Activated T-cell treated with anti-CD3 and anti-CD28 coated beads for 1 hour (primary cell): Measurements from ENCODE around the gene PTPRD.

Experiments
- DNase-seq: peaks from one replicate; pipeline ENCODE4 v3.0.0-alpha.2; 2020; ENCODE audit warnings: low read depth

PTPRD gene

DNA sequence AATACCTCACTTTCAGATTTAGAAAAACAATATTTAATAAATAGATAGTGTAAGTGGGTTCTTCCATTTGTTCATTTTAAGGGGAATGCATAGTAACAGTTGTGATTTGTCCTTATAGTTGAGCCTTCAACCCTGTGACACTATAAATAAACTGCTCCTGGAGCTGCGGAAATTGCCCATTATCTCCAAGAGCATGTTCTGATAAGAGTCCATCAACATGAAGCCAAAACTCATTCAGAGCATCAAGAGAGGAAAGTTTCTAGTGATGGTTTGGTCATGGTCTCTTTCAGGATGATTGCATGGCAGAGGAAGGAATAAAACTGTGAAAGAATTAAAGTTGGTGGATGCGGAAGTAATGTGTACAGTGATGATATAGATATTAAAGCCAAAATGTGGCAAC is 2041.2 kb downstream of the PTPRD start:
- no peak for DNase-seq

DNA sequence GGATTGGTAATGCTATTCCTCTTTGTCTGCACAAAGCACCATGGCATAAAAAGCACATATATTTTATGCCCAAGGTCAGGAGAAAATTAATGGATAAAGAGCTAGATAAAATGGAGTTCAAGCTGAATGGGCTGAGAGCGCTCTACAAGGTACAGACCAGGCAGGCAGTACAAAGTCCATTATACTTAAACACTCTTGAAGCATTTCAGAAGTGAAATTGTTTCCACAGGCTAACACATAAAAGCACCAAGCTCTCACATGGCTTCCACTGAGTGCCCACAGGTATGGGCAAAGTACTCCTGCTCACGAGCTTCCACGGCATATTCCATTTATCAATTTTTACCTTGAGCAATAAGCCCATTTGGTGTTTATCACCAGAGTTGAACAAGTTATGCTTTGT is 2042.0 kb downstream of the PTPRD start:
- DNase-seq: no peak

DNA sequence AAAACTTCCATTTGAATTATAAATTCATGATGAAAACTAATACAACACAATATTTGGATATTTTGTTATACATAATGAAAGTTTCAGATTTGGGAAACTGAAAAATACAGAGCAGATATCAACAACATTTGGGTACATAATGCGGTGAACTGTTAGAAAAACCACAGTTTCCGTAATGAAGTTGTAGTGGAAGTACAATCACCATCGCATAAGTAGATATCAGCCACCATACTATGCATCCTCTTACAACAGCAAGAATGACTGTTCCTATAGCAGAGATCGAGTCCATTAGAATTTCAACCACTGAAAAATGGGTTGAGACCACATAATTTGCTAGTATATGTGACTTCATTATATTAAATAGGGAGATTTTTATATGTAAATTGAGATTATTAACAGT is 2043.0 kb downstream of the PTPRD start:
- DNase-seq: no peak

DNA sequence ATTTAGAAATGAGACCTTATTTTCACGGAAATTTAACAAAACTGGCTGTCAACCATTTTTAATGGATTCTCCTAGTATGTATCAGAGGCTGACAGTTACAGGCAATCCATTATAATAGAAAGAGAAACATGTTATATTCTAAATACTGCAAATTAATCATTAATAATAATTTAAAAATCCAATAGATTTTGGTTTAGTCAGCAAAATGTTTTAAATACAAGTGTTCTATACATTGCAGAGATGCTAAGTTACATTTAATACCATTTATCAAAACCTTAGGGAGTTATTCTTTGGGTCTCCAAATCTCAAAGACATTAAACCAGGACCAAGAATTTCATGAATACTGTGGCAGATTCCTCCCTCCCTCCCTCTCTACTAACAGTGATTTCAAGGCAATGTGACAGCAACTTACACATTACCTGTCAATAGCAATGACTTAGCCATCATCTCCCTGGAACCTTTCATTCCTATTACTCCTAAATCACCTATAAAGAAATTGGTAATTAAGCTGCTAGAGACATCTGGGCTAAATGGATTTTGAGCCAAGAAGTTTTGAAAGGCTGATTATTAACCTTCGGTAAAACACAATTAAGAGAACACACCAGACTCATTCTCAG is 2044.7 kb downstream of the PTPRD start:
- no peak for DNase-seq

DNA sequence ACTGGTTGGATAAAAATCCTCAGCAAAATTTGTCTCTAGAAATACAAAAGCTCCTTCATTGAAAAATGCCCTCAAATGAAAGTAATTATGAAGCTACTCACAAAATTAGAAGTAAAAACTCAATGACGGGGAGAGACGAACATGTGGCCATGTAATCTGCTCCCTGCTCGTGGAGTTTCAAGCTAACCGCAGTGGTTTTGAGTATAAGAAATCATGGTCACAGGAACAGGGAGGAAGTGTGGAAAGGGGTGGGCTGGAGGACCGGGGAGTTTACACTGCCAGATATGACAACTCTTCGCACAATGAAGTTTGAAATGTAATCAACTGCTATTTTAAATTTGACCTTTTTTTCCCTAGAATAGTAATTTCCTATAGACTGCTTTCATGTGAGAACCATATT is 2047.8 kb downstream of the PTPRD start:
- no peak for DNase-seq

DNA sequence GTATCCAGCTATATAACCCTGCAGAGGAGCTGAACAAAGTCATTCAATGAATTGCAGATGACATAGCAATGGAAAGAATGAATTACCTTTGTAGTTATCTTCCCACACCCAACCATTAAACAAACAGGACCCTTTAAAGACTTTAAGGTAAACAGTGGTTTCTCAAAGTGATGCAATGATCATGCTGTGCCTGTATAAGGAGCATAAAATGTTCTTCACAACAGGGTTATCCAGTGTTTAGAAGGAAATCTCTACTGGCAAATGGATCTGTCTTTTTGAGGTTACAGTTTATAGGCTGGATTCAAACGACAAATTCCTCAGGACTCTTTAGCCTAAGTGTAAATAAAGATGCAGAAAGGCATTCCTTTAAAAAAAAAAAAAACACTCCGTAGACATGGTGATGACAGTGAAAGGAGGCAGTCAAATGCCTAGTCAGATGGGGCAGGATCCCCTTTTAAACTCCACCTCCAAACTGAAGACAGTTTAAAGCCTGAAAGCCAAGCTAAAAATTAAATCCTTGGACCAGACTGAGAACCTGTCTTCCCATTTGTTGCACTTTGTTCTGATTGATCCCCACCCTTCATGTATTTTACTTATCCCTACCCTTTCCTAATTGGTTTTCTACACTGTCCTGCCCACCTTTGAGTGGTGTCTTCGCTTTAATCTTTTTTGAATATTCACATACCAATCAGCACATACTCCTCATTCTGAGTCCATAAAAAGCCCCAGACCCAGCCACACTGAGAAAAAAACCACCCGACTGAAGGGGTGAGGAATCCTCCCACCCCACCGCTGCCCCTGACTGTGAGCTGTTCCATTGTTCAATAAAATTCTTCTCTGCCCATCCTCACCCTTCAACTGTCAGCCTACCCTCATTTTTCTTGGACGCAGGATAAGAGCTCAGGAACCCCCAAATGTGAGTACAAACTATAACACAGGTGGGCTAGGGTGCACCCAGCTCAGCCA is 2052.0 kb downstream of the PTPRD start:
- no peak for DNase-seq

DNA sequence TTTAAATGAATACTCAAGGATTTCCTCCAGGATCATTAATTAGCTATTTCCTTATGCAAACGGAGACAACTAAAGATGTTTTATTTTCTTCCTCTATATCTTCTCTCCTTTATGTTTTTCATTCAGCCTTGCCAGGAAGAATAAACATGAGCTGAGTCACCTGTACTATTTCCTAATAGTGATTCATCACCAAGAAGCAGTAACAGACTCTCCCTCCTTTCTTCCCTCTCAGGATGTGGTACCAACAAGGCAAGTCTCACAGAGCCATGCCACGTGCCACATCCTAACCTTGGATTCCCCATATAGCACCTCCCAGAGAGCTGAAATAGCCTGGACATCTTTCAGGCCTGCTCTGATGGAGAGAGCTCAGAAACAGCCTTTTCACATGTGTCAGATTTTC is 2054.6 kb downstream of the PTPRD start:
- no peak for DNase-seq

DNA sequence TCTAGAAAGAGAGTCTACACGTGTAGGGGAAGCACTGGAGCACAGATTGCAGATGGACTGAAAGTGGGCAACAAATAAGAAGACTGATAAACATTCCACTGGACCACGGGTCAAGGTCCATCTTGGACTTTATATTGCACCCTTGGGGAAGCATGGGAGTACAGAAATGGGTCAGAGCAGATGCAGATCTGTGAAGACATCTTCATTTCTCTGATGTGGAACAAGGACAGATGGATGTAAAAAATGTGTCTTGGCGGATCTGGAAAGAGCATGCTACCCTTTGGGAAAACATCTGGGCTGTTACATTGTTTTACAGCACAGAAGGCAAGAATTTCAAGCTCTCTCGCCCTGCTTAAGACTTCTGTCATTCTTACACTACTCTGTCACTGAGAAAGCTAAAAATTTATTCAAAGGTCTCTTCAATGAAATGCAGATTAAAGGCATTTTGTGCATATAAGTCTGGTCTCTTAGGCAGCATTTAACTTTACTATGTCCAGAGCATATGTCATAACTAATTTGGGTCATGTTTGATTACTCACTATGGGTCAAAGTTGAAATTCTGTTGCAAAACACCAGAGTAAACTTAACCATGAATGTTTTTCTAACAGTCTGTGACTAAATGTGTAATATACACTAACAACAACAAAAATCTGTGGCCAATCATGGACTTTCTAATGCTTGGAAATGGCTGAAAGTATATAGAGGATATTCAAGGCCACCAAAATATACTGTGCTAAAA is 2056.9 kb downstream of the PTPRD start:
- DNase-seq: no peak

DNA sequence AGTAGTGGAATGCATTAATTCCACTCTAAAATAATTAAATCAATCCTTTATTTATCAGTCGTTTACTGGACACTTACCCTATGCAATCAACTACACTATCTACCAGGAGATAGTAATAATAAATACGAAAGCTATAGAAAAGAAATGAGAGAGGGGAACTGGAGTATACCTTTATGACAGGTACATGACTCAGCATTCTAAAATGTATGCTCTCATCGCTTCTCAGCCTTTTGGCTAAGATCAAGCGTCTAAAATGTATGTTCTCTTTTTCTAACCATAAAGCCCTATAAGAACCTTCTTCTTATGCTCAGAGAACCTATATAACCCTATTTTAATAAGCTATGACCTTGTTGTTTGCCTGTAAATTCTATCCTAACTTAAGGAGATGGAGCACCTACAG is 2059.4 kb downstream of the PTPRD start:
- DNase-seq: no peak

DNA sequence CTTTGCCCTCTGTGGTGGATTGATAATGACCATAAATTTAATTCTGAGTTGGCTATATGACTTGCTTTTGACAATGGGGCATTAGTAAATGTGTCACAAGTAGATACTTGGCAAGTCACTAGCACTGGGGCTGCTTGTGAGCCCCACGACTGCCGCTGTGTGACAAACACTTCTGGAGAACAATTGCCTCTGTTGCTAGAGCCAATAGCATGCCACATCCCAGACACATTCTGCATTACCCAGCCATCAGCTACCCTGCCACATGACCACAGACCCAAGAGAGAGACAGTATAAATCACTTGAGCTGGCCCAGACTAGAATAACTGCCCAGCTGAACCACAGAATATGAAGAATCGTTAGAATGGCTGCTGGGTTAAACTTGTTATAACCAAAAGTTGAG is 2060.1 kb downstream of the PTPRD start:
- DNase-seq: no peak

DNA sequence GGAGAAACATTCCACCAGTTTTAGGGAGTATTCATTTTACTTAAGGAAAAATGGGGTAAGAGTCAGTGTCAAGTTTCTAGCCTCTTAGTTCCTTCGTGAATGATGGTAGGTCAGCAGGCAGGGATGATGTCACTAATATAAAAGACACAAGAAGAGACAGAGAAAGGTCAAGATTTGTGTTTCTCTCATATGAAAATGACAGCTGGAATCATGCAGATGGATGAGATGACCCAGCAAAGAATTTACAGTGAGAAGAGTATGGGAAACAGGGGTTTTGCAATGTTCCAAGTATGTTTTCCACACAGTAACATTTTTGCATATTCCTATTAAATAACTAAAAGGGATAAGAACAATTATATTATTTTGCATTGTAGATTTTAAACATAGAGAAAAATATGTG is 2063.6 kb downstream of the PTPRD start:
- DNase-seq: no peak

DNA sequence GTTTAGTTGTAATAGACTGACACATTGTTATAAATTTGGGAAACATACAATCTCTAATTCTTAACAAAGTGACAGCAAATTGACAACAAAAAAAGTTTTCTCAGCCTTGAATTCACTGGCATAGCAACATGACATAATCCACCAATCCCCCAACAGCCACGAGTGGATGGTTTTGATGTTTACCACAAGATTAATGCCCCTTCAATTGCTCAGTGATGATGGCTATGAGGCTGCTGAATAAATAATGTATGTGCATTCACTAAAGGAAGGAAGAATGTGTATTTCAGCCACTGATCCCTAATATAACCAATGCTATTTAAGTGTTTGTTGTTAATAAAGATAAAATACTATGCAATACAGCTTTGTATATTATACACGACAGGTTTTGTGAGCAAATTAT is 2069.6 kb downstream of the PTPRD start:
- DNase-seq: no peak

DNA sequence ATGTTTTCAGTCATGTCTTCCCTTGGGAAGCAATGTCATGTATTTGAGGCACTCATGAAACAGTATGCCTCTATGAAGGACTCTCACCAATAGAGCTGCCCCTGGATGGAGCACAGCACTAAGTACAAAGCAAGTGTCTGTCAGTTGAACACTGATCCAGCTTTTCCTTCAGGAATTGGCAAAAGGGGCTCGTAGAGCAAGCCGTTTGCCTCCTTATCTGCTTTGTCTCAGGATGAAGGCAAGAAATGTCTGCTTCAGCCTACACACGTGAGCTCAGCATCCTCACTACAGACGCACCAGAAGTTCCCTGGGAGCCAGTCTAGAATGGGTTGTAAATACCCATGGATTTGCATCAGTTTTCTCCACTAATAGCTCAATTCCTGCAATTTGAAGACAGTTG is 2070.3 kb downstream of the PTPRD start:
- no peak for DNase-seq

DNA sequence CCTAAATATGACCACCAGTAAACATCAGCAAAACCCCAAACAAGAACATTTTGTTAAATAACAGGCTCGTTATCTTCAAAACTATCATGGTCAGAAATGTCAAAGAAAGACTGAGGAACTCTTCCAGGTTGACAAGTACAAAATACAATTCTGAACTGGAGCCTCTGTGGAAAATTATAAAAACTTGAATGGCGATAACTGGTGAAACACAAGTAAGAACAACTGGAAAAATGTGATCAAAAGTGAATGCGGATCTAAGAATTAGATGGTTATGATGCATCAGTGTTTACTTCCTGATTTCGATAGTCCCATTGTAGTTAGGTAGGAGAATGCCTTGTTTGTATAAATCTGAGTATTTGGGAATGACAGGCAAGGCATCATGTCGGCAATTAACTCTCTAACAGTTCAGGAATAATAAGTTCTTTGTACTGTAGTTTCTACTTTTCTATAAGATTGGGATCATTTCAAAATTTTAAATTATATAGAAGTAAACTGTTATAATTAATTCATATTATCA is 2073.1 kb downstream of the PTPRD start:
- DNase-seq: no peak

DNA sequence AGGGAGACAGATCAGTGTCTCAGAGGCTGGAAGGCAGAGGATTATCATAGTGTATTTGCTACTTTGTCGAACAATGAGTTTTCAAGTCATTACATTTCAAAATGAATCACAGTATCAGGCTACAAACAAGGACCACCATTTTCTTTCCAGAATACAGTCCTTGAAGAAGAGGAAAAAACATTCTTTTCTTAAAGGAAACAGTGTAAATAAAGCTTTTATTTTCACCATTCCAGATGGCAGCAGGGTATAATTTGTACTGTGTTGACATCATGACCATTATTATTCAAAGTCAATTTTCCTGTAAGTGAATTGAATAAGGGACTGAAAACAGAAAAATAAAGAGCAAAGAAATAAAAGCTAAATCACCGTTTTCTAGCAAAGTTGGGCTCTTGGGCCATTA is 2076.0 kb downstream of the PTPRD start:
- no peak for DNase-seq

DNA sequence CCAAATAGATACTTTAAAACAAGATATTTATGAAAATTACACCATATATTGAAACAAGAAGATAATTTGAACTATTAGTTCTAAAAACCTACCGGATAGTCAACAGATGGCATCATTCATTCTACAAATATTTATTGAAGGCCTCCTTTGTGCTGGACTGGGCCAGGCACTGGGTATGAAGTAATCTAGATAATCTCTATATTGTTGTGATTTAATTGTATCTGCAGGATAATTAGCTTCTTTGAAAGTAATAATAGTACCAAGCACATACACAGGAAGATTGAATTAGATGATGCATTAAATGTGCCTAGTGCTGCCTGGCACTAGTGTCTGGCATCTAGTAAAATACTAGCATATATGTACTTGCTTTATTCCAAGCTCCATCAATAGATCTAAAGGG is 2078.0 kb downstream of the PTPRD start:
- DNase-seq: no peak

DNA sequence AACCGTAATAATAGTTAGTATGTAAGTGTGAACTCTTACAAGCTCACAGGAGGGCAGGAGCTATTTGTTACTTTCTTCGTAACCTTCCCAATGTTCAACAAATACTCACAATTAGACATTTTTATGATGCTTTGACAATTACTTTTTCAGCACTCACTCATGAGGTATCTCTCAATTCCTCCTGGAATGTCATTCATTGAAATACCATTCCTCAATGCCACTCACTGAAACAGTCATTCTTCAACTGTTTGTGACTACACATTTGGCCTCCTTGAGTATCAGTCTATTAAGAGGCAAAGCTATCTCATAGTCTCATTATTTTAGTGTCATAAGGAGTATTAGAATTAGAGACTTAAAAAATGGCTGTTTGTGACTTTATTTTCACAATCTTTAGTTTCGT is 2079.1 kb downstream of the PTPRD start:
- DNase-seq: no peak

DNA sequence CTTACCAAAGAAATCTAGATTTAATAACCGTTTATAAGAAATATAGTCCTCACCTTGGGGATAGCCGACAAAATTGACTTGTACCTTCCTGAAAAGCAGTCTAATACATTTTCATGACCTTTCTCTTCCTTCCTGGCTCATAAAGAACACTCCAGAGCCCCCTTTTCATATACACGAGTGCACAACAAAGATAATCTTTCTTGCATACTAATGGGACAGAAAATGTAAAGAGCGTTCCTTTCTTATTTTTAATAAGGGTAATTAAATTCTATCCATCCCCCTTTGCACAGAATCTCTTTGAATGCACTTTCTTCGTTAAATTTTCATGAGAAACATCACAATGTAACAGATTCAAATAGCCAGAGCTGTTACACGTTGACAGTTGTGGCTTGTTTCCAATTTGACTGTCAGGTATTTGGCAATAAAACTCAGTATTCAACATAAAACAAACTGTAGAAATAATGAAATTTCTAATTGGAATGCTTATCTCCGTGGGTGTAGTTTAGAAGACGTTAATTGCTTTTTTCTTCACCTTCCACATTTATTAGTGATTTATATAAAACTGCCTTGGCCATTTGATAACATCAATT is 2080.9 kb downstream of the PTPRD start:
- DNase-seq: no peak

DNA sequence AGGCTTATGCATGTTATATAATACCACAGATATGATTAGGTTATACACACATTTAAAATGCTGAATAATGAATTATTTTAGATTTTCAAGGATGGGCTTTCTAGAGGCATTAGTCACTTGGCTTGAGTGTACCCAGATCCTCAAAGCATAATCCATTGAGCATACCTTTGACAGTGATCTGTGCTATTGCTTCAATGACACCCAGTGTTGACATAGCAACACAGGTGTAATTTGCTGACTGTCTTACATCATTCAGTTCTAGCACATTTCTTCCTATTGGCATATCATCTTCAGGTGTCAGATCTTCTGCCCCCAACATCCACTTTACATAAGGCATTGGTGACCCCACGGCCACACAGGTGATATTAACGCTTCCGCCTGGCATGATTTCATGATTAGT is 2091.7 kb downstream of the PTPRD start:
- no peak for DNase-seq

DNA sequence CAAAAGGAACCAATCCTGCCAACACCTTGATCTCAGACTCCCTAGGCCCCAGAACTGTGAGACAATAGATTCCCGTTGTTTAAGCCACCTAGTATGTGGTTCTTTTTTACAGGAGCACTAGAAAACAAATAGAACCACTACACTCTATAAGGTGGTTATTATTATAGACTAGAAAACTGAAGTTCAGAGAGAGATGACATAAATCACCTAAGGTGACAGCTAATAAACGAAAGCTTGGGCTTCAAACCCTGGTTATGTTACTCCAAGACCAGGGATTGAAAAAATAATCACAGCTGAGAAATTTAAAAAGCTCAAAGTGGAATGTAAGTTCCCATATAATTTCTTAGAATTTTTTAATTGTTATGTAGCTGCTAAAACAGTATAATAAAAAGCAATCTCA is 2097.1 kb downstream of the PTPRD start:
- no peak for DNase-seq

DNA sequence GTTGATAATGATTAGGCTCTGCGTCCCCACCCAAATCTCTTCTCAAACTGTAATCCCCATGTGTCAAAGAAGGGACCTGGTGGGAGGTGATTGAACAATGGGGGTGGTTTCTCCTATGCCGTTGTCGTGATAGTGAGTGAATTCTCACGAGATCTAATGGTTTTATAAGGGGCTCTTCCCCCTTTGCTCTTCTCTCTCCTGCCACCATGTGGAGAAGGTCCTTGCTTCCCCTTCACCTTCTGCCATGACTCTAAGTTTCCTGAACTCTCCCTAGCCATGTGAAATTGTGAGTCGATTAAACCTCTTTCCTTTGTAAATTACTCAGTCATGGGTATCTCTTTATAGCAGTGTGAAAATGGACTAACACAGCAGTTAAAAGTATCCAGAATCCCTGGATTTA is 2098.0 kb downstream of the PTPRD start:
- no peak for DNase-seq

DNA sequence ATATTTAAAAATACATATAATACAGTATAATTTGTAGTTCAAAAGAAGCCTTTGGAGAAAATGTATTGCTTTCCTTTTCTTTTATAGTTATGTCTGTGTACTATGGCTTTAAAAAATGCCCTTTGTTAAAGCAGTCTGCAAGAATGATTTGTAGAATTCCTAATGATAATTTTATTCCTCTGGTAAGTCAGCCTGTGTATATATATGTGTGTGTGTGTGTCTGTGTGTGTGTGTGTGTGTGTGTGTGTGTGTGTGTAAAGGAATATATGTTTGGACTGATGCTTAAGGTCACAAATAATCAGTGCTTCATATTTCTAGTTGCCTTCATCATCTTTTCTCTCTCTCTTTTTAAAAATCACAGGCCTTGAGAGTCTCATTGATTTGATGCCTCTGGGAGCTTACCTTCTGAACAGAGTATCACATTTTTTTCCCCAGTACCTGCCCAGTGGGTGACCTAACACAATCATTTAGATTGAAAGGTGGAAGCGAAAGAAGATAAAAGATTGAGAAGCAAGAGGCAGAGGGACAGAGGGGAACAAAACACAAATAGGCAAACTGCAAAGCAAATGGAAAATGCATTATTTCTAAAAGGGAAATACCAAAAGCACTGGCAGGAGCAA is 2104.0 kb downstream of the PTPRD start:
- no peak for DNase-seq
